Measurements from ENCODE around the gene CCSER2.
A peak's percentile ranks its signal among the peaks of the same experiment; 100 is the strongest.
"Not testable (repeated sequence)": the region's sequence is repeated elsewhere in the genome, so short reads cannot be mapped to it uniquely, and the experiment has no call there.

CCSER2 gene, protein sequence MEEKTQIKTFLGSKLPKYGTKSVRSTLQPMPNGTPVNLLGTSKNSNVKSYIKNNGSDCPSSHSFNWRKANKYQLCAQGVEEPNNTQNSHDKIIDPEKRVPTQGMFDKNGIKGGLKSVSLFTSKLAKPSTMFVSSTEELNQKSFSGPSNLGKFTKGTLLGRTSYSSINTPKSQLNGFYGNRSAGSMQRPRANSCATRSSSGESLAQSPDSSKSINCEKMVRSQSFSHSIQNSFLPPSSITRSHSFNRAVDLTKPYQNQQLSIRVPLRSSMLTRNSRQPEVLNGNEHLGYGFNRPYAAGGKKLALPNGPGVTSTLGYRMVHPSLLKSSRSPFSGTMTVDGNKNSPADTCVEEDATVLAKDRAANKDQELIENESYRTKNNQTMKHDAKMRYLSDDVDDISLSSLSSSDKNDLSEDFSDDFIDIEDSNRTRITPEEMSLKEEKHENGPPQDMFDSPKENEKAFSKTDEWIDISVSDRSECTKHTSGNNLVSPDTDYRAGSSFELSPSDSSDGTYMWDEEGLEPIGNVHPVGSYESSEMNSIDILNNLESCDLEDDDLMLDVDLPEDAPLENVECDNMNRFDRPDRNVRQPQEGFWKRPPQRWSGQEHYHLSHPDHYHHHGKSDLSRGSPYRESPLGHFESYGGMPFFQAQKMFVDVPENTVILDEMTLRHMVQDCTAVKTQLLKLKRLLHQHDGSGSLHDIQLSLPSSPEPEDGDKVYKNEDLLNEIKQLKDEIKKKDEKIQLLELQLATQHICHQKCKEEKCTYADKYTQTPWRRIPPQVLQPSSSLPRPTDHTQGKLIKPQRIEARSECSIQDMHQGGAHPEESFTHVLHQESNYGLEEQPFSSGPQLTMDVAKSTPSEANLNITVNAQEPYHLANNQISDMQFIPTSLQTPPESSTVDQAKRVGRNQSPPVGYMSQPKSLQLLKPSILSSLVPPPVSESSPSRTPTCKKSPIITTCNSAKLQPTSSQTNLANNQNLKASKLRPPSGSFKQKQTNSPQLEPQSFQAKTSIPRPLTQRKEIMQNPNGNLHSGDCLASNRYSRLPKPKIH

DNA sequence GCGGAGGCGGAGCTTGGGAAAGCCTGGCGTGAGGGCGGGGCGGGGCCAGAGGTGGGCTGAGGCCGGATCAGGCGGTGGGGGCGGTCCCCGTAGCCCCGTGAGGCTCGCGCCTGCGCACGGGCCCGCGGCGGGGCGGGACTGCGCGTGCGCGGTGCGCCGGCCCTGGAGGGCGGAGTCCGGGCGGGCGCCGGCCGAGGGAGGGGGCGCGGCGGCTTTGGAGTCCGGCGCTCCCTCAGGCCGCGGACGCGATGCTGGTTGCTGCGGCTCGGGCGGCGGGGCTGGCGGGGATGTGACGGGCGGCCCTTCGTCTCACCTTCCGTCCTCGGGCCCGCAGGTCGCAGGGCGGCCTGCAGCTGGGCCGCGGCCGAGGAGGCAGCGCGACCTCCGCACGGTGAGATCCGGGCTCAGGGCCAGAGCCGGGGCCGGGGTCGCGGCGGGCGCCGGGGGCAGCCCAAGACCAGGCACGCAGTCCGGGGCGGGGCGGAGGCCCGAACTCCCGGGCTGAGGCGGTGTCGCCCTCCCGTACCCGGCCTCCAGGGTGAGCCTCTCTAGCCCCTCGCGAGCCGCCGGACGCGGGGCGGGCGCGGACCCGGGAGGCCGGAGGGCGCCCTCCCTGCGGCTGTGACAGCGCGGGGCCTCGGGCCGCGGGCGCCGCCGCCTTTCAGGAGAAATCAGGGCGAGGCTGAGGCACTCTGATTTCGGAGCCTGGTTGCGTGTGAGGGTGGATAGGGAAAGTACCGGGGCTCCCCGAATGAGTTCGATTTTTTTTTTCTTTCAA, at the start of gene CCSER2:
TSS of gene CCSER2 (plus strand) at position 172 of the 778 bp plus-strand sequence. CDS start 42,464 bp downstream, outside the sequence.
- DNase-seq = peak; percentile 85

DNA sequence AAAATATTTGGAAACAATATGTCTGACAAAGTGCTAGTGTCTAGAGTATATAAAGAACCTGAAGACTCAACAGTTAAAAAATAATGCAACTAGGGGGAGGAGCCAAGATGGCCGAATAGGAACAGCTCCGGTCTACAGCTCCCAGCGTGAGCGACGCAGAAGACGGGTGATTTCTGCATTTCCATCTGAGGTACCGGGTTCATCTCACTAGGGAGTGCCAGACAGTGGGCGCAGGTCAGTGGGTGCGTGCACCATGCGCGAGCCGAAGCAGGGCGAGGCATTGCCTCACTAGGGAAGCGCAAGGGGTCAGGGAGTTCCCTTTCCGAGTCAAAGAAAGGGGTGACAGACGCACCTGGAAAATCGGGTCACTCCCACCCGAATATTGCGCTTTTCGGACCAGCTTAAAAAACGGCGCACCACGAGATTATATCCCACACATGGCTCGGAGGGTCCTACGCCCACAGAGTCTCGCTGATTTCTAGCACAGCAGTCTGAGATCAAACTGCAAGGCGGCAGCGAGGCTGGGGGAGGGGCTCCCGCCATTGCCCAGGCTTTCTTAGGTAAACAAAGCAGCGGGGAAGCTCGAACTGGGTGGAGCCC, 48.4 kb upstream of the CCSER2 start:
- DNase-seq = not testable (repeated sequence)

DNA sequence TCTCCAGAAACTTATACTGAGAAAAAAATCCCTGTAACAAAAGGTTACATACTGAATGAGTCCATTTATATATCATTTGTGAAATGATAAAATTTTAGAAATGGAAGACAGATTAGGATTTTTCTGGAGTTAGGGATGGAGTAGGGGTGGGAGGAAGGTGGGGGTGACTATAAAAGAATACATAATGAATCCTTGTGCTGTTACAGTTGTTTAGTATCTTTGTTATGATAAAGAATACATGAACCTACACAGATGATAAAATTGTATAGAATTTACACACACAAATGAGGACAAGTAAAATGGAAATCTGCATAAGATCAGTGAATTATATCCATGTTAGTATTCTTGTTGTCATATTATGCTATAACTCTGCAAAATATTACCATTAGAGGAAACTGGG, 41.7 kb upstream of the CCSER2 start:
- DNase-seq = no peak

DNA sequence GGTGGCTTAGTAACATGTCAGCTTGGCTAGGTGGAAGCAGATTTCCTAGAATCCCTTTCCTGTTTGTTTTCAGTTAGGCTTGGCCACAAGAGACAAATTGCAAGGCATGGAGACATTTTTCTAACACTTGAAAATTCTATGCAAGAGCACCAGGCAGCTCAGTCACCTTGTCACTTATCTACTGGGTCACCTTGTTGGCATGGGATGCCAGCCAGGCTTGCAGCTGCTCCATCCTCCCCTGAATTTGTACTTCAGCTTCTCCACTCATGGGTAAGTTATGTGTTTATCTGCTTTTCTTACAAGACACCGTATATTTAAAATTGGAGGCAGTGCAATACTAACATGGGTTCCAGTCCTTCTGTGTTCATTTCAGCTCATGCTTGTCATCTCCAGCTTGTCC, 40.2 kb upstream of the CCSER2 start:
- no peak for DNase-seq

DNA sequence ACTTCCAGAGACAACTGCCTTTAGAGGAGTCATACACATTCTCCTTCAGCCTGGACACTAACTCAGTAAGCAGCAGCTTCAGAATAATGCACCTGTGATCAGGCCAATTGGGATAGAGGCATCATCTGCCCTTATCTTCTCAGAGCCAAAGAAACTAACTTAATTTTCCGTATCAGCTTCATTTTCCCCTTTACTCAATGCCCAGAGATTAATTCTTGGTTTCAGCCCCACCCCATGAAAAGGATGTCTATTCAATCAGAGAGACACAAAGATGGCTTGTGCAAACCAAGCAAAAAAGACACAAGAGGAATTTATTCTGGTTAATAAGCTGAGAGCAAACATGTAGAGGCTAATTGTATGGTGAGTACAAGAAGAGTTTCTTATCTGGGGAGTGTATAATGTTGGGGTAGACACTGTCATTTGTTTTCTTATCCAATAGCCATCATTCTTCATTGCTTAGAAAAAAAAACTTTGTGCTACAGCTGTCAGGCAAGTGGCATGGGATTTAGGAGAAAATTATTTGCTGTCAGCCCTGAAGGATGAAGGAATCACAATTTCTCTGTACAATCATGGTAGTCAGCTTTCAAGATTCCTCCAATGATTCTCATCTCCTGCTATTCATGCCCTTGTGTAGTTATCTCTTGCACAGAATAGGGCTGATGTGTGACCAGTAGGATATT, 38.7 kb upstream of the CCSER2 start:
- peak; percentile 2 for DNase-seq

DNA sequence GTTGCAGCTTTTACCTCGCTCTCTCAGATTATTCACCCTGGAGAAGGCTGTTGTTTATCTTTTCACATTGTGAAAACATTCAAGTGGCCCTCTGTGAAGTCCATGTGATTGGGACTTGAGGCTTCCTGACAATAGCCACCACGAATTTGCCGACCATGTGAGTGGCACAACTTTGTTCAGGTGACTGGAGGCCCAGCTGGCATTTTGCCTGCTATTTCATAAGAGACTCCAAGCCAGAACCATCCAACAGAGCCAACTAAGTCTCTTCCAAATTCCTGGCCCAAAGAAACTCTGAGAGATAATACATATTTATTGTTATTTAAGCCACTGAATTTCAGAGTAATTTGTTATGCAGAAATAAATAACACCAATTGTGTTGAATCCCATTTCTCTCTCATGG, 38.2 kb upstream of the CCSER2 start:
- no peak for DNase-seq

DNA sequence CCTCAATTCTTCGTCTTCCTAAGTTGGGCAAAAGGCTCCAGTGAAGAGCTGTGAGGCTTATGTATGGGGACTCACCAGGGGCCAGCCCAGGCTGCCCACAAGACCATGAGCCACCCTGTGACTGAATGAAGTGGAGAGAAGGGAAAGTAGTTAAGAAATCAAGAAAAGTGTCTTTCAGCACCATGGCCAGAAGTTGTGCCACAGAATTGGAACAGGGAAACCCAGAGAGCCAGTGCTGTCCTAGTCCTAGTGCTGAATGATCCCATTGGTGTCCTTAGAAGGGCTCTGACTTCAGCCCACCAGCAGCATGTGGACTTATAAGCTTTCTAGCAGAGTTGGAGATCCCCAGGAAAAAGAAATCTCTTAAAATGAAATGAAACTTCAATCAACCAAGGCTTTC, 37.0 kb upstream of the CCSER2 start:
- peak; percentile 1 for DNase-seq

DNA sequence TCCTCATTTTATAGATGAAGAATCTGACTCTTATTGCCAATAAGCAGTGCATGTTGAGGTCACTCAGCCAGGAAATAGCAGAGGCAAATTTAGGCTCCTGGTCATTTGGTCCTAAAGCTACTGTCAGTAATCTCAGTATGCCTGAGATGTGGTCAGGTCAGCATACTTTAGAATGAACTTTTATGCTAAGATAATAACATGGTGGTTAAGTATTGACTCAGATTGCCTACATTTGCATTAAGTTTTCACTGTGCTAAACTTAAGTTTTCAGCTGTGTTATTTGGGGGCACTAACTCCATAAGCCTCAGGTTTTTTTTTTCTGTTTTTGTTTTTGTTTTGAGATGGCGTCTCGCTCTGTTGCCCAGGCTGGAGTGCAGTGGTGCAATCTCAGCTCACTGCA, 35.9 kb upstream of the CCSER2 start:
- no peak for DNase-seq

DNA sequence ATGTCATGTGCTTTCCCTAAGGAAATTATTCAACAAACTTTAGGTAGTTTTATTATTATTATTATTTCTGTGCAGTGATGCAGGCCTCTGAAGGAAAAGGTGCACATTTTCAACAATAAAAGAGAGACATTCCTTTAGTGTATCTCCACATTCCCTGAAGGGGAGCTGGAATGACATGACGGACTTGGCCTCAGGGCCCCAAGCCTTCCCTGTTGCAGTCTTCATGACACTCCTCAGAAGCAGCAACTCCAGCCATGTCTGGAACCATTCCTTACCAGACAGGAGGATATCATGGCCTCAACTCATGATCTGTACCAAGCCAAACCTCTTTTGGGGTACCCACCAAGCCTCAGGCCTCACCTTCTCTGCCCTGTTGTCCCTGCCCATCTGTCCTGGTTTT, 35.2 kb upstream of the CCSER2 start:
- DNase-seq = no peak

DNA sequence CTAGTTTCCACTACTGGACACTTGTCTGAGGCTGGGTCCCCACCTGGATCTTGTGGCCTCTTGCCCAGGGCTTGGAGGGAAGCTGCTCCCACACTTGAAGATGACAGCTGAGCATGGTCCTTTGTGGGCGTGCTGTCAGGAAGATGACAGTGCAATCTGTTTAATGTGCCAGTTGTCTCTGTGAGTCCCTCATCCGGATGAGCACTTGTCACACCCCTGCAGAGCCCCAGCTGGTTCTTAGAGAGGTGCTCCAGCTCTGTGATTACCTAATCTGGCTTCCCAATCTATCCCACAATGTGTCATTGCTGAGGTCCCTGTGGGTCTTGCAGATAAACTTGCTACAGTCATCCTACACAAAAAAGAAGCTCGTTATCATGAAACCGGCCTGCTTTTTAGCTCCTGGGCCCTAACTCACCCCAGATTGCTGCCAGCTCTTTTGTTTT, 34.8 kb upstream of the CCSER2 start:
- no peak for DNase-seq

DNA sequence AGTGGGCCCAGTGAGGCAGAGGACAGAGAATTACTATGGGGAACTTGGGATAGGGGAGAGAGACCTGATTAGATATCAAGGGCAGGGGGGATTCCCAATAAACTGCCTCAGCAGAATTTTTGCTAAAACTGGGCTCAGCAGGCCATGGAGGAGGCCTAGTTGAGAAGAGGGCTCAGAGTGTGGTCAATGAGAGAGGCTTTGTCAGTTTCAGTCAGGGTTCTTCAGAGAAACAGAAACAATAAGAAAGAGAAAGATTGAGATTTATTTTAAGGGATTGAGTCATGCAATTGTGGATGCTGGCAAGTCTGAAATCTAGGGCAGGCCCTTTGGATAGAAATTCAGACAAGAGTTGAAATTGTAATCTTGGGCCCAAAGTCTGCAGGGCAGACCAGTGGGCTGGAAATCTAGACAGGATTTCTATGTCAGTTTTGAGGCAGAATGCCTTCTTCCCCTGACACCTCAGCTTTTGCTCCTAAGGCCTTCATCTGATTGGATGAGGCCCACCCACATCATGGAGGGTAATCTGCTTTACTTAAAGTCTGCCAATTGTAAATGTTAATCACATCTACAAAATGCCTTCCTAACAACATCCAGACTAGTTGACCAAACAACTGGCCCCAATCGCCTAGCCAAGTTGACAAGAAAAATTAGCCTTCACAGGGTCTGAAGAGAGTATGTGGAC, 33.5 kb upstream of the CCSER2 start:
- DNase-seq = no peak

DNA sequence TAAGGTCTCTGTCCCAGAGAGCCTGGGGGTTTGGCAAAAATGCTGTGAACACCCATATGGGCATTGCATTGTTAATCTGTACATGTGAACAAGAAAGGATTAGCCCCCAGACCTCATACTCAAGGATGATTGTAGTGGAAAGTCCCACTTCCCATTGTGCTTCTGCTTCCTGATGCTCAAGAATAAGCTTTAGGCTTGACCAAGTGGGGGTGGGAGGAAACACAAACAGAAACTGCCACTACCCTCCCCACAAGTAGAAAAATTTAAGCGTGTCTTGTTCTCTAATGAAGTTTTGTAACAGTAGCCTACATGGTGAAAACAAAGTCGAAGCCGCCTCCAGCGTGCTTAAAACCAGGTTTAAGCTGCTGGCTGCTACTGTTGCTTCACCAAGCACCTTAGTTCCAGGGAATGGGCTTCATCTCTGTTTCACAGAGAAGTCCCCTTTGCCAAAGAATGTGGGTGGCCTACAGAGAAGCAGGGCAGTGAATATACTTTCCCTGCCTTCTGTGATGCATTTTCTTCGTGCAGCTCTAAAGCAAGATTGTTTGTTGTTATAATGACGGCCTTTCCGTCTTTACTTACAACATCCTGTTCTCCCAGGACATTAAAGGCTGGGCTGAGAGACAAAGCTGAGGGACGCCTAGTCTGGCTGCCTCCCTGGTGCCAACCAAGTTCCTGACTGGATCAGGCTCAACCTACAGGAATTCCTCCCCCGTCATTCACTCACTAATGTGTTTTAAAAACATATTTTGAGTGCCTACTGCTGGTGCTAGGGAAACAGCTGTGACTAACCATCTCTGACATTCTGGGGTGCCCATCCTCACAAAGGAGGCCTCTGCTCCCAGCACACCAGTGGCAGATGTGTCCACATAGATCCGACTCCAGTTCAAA, 32.1 kb upstream of the CCSER2 start:
- no peak for DNase-seq

DNA sequence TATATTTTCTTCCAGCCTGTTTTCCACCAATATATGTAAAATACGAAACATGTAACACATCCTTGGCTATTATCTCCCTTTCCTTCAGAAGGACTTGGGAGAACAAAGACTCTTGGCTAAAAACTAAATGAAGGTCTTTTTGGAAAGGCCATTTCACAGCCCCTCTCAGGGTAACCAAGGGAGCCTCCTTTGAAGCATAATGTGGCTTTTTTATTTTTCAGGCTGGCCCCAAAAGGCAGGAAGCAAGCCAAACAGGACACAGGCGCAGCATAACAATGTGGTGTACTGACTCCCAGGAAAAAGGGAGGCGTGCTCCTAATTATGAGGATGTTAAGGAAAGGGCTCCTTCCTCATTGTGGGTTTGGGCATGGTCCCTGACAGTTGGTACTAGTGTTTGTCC, 30.3 kb upstream of the CCSER2 start:
- DNase-seq = peak; percentile 50

DNA sequence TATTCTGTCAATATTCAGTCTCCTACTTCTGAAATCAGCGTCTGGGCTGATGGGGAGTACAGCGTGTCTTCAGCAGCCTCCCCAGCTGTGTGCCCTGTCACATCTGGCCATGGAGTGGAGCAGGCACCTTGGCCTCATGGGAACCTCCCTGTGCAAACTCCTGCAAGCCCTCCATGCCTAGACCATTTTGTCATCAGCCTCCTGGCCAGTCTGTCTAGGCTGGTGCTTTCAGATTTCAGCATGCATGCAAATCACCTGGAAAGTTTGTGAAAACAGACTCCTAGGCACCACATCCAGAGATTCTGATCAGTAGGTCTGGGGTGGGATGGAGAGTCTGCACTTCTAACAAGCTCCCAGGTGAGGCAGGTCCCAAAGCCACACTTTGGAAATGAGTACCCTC, 26.2 kb upstream of the CCSER2 start:
- DNase-seq = no peak

DNA sequence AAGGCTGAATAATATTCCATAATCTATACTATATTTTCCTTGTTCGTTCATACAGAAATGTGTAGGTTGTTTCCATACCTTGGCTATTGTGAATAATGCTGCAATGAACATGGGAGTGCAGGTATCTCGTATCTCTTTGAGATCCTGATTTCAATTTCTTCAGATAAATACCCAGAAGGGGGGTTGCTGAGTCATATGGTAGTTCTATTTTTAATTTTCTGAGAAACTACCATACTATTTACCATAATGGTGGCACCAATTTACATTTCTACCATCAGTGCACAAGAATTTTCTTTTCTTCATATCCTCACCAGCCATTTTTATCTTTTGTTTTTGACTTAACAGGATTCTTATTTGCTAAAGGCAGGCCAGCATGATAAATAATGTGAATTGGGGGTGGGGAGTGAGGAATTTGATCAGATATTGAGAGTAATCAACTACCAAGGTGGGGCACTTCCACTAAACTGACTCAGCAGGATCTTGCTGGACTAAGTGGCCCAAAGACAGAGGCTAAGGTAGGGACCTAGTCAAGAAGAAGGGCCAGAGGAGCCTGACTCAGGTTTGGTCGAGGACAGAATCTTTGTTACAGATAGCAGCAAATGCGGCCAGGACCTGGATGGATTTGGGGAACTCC, 21.5 kb upstream of the CCSER2 start:
- DNase-seq = no peak

DNA sequence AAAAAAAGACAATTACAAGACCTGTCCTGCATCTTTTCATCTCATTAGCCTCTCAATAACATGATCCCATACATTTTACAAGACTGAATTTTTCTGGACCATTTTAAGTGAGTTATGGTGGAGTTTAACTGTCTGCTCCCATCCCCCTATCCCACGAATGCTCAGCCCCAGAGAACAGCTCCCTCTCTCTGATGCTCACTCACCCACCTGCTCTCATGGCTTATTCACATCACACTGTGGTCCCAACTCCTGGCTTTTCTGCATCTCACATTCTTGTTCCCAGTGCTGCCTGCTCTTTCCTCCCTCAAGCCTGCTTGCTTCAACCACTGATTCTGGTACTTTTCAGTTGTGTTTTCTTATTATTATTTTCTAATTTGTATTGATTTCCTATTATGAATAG, 20.4 kb upstream of the CCSER2 start:
- DNase-seq = no peak

DNA sequence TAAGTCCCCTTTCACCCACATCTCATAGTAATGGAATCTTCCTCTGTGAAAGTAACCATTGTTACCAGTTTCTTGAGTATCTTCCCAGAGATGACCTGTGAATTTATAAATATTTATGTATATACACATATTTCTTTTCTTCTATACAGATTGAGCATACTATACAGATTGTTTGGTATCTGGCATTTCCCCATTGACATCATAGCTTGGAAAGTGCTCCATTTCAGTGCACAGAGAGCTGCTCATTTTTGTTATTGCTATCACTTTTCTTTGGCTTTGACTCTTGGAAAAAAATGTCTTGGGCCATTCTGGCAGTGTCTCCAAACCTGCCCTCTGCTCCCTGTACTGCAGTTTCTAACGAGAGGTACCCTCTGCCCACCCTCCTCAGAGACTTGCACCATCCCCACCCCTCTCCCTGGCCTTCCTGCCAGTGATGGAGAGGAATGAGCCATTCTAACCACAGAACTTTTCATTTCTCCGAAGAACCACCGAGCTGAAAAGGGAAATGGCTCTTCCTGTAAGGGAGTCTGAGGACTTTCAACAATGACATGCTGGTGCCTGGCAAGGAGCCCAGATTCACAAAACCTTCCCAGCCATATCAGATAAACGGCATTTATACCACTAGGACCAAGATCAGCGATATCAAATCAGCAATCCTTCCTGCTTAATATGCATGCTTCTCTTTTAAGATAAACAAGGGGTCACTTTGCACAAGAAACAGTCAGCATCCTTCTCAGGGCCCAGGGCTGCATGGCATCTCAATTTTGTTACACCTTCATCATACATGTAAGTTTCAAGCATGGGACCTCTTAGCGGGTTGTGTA, 19.7 kb upstream of the CCSER2 start:
- peak; percentile 29 for DNase-seq

DNA sequence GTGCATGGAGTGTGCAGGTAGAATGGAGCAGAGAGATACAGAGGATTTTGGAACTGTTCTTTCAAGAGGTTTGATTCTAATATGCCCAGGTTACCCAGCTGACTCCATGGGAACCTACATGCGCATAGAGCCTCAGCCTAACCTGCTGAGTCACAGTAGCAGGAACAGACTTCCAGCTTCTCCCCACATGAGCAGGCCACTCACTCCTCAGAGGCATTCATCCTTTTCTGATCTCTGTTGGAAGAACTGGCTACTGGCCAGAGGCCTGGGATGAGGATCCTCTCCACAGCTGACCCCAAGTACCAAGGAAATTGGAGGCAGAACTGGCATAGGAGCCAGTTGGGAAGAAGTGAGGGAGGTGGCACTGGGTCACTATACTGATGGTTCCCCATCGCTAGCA, 17.9 kb upstream of the CCSER2 start:
- no peak for DNase-seq

DNA sequence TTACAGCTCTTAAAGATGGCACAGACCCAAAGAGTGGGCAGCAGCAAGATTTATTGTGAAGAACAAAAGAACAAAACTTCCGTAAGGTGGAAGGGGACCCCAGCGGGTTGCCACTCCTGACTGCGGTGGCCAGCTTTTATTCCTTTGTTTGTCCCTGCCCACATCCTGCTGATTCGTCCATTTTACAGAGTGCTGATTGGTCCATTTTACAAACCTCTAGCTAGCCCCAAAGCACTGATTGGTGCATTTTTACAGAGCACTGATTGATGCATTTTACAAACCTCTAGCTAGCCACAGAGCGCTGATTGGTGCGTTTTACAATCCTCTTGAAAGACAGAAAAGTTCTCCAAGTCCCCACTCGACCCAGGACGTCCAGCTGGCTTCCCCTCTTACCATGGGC, 16.8 kb upstream of the CCSER2 start:
- no peak for DNase-seq
